Stimulated activated naive CD8-positive, alpha-beta T cell treated with anti-CD3 and anti-CD28 coated beads, Interleukin-15, Interleukin-2, amounts not matched to agents 100 U/mL and 50 U/mL, for 24 hours (primary cell): Measurements from ENCODE around the gene MAML2.
A peak's percentile ranks its signal among the peaks of the same experiment; 100 is the strongest.

Experiments
- ATAC-seq: fragments of 150-1000 bp; cut with Tn5 transposase; one replicate; pipeline ENCODE4 v1.10.0; 2021
- DNase-seq: peaks from one replicate; pipeline ENCODE4 v3.0.0; 2021

MAML2 gene

GRCh38 chr11:96339706-96340554 is 3.1 kb downstream of the MAML2 start:
- ATAC-seq (no peak), DNase-seq (peak; percentile 18)

GRCh38 chr11:96338910-96339705 is 3.9 kb downstream of the MAML2 start:
- DNase-seq (peak; percentile 53), ATAC-seq (peak; percentile 4)

DNA sequence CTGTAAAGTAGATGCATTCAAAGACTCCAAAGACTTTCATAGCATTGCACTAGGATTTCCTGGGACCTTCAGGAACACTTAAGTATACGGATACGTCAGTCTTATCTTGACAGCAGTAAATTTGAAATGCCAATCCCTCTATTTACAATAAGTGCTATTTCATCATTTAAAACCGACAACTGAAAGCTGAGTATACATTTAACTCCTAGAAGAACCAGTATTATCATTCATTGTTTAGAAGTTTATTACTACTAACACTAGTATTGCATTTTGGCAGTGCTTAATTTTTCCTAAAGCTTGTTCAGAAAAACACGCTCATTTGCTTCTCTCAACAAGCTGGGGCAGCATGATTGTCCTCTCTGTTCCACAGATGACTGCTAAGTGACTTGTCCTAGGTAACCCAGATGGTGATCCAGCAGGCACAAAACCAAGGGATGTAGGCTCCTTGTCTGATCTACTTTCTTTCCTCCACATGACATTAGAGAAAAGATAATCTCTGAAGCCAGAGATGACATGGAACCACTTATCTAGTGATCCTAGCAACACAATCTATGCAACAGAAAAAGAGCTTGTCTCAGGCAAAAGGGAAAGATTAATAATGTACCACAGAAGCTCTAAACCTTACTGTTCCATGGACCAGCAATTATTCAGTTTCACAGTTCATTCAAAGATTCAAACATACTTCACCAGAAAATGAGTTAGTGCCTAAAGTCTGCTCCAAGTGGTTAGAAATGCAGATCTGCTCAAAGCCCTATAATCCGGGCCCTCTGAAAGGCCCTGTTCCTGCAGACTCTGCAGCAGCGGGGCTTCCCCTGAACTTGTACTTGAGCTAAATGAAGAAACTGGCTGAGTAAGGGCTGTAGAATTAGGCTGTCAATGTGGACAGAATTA is 5.2 kb downstream of the MAML2 start:
- peak; percentile 53 for ATAC-seq
- peak; percentile 52 for DNase-seq

GRCh38 chr11:96335388-96335787 is 7.6 kb downstream of the MAML2 start:
- ATAC-seq (no peak), DNase-seq (no peak)

GRCh38 chr11:96334219-96334618 is 8.8 kb downstream of the MAML2 start:
- DNase-seq (no peak), ATAC-seq (no peak)

GRCh38 chr11:96333191-96333719 is 9.7 kb downstream of the MAML2 start:
- ATAC-seq (no peak), DNase-seq (no peak)

GRCh38 chr11:96332126-96332771 is 10.7 kb downstream of the MAML2 start:
- no peak for ATAC-seq

GRCh38 chr11:96331699-96332116 is 11.3 kb downstream of the MAML2 start:
- peak; percentile 28 for ATAC-seq

More at GRCh38 chr11:96332126-96332771, 10.7 kb downstream of the MAML2 start:
- no peak for DNase-seq

DNA sequence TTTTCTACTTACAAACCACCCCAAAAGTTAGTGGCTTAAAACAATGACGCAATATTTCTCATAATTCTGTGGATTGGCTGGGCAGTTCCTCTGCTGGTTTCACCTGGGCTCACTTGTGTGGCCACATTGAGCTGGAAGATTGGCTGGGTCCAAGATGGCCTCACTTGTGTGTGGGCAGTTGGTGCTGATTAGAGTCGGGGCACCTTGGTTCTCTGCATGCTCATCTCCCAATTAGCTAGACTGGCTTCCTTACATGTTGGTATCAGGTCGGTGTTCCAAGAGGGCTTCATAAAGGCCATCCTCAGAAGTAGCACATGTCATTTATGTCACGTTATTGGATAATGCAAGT is 12.5 kb downstream of the MAML2 start:
- ATAC-seq: no peak
- no peak for DNase-seq

More at GRCh38 chr11:96331699-96332116, 11.3 kb downstream of the MAML2 start:
- DNase-seq: no peak

GRCh38 chr11:96329855-96330510 is 13.0 kb downstream of the MAML2 start:
- DNase-seq (no peak), ATAC-seq (peak; percentile 23)

DNA sequence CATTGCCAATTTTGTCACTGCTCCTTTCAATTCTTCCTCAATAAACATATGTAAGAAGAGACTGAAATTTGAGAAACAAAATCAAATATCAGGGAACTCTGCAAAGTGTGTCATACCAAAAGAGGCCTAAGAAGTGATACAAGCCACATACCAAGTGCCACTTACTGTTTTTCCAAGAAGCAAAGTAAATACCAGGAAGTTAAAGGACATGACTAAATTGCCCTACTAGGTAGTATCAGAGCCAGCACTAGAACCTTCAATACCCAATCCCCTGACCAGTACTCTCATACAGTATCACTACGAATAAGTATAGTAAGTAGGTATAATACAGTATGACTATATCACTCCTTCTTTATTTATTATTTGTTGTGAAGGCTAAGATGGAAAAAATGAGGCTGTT is 13.6 kb downstream of the MAML2 start:
- DNase-seq (no peak), ATAC-seq (peak; percentile 83)

DNA sequence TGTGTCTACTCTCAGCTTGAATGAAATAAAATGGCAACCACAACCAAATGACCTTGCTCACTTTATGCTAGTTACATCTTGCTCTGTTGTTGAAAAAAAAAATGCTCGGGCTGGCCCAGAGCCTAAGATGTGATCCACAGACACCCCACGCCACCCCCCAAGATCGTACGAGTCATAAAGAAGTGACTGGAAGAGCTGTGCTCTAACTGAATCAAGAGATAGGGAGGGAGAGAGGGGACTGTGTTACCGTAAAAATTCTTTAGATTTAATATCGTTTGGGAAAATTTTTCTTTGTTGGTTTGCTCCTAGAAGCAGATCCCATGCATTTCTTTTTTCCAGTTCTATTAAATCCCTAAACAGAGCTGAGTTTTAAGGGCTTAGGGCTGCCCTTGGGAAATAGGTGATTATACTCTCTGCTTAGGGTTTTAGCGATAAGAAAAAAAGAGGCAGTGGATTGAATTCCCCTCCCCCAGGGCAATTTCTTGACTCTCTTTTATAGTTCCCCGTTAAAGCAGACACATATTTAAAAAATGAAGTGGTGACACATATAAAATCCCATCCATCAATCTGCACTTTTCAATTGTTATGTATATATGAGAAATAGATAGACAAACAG is 14.5 kb downstream of the MAML2 start:
- no peak for ATAC-seq
- no peak for DNase-seq

DNA sequence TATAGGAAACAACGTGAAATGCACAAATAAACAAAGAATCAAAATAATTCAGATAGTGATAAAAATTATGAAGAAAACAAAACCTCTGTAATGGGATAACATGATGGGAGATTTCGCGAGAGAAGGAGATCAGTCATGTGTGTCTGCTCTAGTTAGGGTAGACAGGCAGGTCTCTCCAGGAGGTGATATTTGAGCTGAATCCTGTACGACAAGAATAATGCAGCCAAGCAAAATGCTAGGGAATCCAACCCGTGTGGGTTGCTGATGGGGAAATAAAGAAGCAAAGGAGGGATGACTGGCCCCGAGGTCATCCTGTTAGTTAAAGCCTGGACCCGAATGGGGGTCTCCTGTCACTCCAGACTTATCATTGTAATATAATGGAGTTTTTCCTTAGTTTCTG is 16.0 kb downstream of the MAML2 start:
- ATAC-seq: no peak
- no peak for DNase-seq

GRCh38 chr11:96324912-96325311 is 18.1 kb downstream of the MAML2 start:
- ATAC-seq (no peak), DNase-seq (no peak)

- DNase-seq: no peak
- ATAC-seq: no peak
Observed at GRCh38 chr11:96323642-96323985, 19.4 kb downstream of the MAML2 start.

- DNase-seq (no peak), ATAC-seq (no peak)
Observed at GRCh38 chr11:96322775-96323641, 20.0 kb downstream of the MAML2 start.

GRCh38 chr11:96321091-96321490 is 21.9 kb downstream of the MAML2 start:
- ATAC-seq (no peak), DNase-seq (no peak)

DNA sequence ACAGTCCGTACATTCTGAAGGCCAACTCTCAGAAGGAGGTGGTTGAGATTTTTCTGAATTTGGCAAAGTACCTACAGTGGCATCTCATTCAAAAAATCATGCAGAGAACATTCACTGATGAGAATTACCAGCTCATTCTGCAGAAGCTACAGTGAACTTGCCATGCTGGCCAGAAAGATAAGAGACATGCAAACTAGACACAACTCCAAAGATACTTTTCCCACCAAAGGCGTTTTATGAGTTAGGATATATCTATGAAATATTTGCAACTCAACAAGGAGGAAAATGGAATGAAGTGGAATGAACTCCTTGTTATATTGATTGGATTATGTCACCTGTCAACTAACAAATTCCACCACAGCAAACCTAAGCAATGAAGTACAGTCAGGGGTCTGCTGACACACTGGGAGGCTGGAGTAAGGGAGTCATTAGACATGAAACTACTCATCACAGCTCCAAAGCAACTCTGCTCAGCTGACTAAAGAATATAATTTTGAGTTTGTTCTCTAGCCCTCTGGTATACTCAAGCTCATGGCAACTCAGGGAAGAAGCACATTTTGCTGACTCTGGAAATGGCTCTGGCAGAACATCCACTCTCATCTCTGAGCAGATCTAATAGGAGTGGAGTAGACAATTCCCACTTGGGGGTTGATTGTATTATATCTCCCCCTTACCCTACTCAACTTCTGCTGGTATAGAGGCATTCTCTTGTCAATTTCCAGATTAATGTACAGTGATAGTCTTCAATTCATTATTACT is 22.9 kb downstream of the MAML2 start:
- ATAC-seq: peak; percentile 53
- DNase-seq: no peak

DNA sequence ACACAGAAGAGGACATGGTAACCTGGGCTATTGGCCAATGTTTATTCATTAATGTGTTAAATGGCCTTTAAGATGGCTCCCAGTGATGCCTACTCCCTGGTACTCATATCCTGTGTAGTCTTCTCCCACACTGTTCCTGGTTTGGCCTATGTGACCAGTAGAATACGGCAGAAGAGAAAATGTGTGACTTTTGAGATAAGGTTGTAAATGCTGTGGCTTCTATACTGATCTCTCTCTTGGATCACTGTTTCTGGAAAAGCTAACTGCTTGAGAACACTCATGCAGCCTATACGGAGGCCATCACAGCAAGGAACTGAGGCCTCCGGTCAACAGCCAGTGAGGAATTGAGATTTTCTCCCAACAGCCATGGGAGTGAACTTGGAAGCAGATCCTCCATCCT is 24.1 kb downstream of the MAML2 start:
- ATAC-seq (no peak), DNase-seq (no peak)
